ENCODE results near the gene RMND1.
"Not testable (repeated sequence)": the region's sequence is repeated elsewhere in the genome, so short reads cannot be mapped to it uniquely, and the experiment has no call there.

Gene RMND1

GRCh38 chr6:151452750-151453427, 963 bp upstream of the RMND1 start:
- FAIRE-seq (no peak), DNase-seq (ENCODE audit: low spot score) (no peak)

DNA sequence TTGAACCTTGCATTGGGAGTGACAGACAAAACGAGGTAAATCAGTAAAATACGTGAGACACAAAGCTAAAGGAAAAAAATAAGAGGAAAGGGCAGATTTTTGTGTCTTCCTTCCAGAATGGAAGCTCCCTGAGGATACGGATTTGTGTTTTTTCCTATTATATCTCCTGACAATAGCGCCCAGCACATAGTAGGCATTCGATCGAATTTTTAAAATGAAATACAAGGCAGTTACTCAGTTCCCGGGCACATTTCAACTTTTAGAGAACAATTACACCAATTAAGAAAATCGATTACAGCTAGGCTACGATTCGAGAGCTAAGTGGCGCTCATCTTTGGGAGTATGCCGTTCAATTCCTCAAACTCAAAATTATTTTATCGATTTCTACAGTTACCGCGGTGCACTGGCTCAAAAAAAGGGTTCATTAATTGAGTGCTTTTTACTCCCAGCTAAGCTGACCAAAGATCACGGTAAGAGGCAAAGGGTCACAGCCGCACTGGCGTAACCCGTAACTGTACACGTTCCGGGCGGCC, 443 bp downstream of the RMND1 start:
- no peak for DNase-seq (ENCODE audit: low spot score)
- no peak for FAIRE-seq

GRCh38 chr6:151450928-151451327, 998 bp downstream of the RMND1 start:
- FAIRE-seq; DNase-seq (ENCODE audit: low spot score): not testable (repeated sequence)

DNA sequence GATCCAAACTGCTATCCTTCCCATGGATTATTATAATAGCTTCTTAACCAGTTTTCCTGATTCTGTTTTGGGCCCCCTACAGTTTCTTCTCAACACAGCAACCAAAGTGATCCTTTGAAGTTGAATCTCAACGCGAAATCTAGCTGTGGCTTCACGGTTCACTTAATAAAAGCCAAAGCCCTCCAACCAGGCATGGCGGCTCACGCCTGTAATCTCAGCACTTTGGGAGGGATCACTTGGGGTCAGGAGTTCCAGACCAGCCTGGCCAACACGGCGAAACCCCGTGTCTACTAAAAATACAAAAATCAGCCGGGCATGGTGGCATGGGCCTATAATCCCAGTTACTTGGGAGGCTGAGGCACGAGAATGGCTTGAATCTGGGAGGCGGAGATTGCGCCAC, 3.3 kb downstream of the RMND1 start:
- DNase-seq (ENCODE audit: low spot score) (no peak), FAIRE-seq (no peak)

DNA sequence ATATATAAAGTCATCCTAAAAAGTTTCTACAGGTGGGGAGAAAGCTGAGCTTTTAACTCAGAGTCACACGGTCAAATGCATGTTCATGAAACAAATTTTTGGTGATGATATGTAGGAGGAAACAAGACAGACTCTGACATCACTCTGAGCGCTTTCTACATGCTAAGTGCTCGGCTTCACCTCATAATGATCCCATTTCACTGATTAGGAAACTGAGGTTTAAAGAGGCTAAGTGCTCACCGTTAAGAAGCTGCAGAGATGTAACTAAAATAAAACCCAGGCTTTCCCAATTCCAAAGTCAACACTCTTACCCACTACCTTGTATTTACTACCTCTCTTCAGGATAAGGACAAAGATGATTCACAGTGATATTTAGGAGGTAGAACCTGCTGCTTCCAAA, 4.7 kb downstream of the RMND1 start:
- FAIRE-seq: no peak
- DNase-seq (ENCODE audit: low spot score): no peak

DNA sequence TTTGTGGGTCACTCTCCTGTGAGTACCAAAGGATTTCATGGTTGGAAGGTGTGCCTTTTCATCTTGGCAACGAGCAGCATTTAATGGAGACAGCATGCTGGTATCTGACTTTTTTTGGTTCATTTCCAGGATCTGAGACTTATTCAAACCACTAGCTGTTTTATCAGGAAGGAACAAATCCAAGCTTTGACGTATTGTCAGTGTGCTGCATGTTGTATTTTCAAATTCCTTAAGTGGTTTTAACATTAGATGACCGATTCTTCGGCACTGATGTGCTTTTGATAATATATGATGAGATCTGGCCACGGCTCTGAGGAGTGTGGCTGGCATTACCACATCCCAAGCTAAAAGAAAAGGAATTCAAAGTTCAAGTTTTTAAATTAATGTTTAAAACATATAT, 6.4 kb downstream of the RMND1 start:
- FAIRE-seq: no peak
- no peak for DNase-seq (ENCODE audit: low spot score)

DNA sequence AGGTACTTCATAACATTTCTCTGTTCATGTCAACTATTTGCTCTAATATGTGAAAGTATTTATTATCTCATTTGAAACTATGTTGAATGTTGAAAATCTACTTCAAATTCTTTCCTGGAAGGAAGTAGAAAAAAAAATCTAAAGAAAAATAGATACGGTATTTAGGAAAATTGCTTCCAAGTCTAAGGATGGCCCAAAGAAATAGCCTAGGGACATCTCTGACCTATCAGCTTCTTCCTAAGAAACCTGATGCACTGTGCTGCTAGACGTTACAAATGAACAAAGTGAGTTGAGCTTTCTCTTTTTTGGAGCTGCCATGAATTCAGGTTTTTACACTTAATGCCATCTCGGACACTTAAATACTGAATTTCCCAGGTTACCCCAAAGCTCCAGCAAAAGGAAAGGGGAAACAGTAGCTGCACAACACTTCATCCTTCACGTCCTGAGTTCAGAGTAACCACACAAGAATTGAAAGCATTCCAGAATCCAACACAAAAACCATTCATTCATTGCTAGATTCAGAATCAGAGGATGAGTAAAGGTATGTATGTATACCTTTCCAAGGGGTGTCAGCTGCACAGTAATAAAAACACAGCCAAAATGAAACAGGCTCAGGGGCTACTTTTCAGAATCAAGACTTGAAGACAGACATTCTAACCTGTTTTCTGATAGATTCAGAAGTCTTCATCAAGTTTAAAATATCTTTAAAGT, 7.9 kb downstream of the RMND1 start:
- no peak for DNase-seq (ENCODE audit: low spot score)
- no peak for FAIRE-seq

GRCh38 chr6:151443454-151443853, 8.5 kb downstream of the RMND1 start:
- DNase-seq (ENCODE audit: low spot score): no peak
- no peak for FAIRE-seq

- no peak for DNase-seq (ENCODE audit: low spot score)
- FAIRE-seq: no peak
These were observed 9.6 kb downstream of the RMND1 start for GRCh38 chr6:151442371-151442770.

GRCh38 chr6:151441390-151442166, 10.3 kb downstream of the RMND1 start:
- FAIRE-seq (no peak), DNase-seq (ENCODE audit: low spot score) (no peak)

GRCh38 chr6:151440930-151441329, 11.0 kb downstream of the RMND1 start:
- FAIRE-seq: no peak
- DNase-seq (ENCODE audit: low spot score): no peak

DNA sequence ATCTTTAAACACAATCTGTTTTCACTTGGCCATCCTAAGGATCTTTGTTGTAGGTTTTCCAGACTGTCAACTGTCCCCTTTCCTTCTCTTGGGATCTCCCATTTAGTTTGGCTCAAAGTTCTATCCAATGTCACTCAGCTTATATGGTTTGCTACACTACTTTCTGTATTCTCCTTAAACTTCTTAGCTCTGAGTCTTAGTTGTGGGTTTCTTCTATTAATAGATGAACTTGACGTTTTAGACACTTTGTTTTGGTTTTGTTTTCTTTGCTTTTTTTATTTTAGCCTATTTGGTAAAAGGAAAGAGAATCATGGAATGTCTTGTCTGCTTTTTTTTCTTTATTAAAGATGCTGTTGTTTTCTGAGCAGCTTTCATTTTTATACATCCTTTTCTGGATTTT, 11.4 kb downstream of the RMND1 start:
- no peak for DNase-seq (ENCODE audit: low spot score)
- FAIRE-seq: no peak

DNA sequence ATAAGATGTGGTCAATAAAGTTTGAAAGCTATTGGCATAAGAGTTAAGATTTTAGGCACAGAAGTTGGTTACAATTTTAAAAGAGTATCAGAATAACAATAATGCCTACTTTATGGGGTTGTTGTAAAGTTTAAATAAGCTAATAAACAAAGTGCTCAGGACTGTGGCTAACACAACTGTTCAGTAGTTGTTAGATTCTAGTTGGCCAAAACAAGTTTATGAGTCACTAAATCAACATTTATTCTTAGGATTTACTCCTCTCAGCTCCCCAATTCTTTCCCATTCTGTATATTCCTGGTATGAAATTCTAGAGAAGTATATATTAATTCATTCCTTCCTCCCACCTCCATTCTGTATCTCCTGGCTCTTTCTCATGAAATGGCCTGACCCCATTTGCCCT, 14.5 kb downstream of the RMND1 start:
- FAIRE-seq (no peak), DNase-seq (ENCODE audit: low spot score) (no peak)

- FAIRE-seq (no peak), DNase-seq (ENCODE audit: low spot score) (no peak)
These were observed 15.1 kb downstream of the RMND1 start for GRCh38 chr6:151436802-151437201.

- DNase-seq (ENCODE audit: low spot score) (no peak), FAIRE-seq (no peak)
These were observed 15.6 kb downstream of the RMND1 start for GRCh38 chr6:151436300-151436699.

DNA sequence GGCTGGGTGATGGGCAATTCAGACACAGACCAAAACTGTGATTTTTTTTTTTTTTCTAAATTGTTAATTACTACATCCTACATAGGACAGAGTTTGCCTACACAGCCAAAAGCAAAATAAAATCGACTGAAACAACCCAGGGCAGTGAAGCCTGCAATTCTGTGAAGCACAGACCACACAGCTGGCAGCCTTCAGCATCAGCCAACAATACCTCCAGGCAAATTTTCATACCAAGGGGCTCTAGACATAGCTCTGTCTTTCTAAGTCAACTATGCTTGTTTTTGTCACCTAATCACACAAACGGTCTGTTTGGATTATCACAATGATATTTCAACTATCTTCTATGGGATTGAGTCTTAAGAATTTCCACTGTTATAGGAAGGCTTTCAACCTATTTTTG, 17.6 kb downstream of the RMND1 start:
- FAIRE-seq (no peak), DNase-seq (ENCODE audit: low spot score) (no peak)

DNA sequence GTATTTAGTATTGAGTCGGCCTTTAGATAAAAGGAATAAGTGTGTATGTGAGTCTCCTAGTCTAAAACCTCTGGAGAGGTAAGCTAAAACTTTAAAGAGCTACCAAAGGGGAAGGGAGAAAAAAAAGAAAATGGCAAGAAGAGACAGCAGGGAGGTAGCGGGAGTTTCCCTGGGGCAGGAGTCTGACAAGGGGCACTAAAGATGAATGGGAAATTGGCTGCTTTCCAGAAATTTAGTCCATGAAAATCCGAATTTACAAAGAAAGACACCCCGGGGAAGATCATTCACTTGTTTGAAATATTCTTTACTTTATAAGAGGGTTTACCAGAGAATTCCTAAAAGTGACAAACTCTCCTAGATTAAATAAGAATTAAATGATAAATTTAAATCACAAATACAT, 19.3 kb downstream of the RMND1 start:
- no peak for DNase-seq (ENCODE audit: low spot score)
- FAIRE-seq: no peak

DNA sequence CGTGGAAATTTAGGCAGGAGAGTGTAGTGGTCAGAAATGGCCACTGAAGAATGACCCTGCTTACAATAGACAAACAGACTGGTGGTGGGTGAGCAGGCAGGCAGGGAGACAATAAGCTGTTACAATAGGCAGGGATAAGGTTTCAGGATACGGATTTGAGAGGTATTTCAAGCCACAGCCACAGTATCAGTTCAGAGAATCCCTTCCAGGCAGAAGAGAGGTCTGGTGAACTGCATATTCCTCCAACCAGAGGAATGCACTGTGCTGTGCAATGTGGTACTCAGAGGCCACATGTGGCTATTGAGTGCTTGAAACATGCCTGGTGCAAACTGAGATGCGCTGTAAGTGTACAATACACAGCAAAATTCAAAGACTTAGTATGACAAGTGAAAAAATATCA, 20.6 kb downstream of the RMND1 start:
- FAIRE-seq: no peak

DNA sequence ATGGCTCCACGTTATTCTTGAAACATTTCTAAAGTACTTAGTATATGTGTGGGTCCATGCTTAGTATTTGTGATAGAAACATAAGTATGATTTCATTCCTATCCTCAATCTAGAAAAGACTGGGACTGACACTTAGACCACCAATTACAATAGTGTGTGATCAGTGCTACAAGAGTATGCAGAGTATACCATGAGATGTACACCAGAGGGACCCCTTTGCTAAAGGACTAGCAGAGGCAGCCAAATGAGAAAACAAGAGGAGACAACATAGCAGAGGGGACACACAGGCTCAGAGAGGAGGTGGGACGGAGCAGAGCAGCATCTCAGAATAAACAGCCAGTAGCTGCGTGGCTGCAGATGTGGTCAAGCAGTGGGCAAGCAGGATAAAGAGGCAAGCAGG, 21.0 kb downstream of the RMND1 start:
- no peak for DNase-seq (ENCODE audit: low spot score)
- FAIRE-seq: no peak

More for the DNA sequence above, 20.6 kb downstream of the RMND1 start:
- no peak for DNase-seq (ENCODE audit: low spot score)

DNA sequence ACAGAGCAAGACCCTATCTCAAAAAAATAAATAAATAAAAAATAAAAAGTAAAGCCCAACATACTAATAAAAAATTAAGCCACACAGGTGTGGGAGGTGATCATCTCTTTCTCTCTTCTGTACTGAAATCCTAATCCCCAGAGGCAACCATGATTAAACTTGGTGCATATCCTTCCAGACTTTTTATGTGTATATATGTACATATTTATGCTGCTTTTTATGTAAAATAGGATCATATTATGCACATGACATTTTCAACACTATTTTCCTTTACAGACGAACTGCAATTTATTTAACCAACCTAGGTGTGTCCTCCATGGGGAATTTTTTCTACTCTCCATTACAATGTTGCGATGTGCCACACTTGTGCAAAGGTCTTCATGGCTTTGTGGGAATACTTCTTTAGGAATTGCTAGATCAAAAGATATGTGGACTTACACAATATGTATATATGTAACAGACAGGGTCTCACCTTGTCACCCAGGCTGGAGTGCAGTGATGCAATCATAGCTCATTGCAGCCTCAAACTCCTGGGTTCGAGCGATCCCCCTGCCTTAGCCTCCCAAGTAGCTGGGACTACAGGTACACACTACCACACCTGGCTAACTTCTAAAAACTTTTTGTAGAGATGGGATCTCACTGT, 23.7 kb downstream of the RMND1 start:
- FAIRE-seq (no peak), DNase-seq (ENCODE audit: low spot score) (no peak)

DNA sequence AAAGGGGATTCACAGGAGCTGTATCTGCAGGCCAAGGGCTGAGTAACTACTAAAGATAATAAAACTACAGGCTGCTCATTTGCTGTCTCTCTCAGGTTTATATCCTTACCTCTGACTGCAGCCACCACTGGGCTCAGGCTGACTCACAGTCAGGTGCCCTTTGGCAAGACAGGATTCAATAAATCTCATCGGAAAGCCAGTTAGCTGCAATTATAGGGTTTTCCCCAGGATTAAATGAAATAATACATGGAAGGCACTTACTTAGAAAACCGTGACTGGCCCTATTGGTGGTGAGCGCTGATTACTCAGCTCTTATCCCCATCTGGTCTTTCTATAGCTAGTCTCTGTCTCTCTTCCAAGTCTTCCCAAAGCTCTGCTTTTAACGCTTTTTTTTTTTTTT, 26.4 kb downstream of the RMND1 start:
- no peak for FAIRE-seq

DNA sequence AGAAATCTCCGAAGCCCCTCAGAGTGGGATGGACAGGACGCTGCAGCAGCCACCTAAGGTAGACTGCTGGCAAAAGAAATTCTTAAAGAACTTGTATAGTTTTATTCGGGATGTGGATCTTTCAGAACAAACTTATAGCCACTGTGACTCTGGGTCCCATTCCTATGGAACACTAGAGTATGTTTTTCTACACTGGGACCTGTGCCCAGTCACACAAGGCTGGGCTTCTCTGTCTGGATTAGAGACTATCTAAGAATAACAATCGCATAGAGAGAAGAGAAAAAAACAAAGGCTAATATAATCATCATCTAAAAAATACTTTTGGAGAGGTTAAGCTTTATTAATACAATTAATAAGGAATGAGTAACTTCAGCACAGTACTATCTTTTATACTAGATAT, 28.9 kb downstream of the RMND1 start:
- no peak for DNase-seq (ENCODE audit: low spot score)
- FAIRE-seq: no peak

More for the DNA sequence above, 26.4 kb downstream of the RMND1 start:
- DNase-seq (ENCODE audit: low spot score): no peak

Measured in urothelium cell line (cell line).